Stimulated activated CD8-positive, alpha-beta memory T cell treated with anti-CD3 and anti-CD28 coated beads, Interleukin-15, amount 100 ng/mL, for 4 hours (primary cell): ENCODE results near the gene MEGF6.
A peak's percentile ranks its signal among the peaks of the same experiment; 100 is the strongest.

ENCODE experiments used
- DNase-seq, 2 donors: peaks; one replicate each; pipeline ENCODE4 v3.0.0-alpha.2; 2020; ENCODE audit warnings: low read depth in 2 of 2

The MEGF6 gene, protein sequence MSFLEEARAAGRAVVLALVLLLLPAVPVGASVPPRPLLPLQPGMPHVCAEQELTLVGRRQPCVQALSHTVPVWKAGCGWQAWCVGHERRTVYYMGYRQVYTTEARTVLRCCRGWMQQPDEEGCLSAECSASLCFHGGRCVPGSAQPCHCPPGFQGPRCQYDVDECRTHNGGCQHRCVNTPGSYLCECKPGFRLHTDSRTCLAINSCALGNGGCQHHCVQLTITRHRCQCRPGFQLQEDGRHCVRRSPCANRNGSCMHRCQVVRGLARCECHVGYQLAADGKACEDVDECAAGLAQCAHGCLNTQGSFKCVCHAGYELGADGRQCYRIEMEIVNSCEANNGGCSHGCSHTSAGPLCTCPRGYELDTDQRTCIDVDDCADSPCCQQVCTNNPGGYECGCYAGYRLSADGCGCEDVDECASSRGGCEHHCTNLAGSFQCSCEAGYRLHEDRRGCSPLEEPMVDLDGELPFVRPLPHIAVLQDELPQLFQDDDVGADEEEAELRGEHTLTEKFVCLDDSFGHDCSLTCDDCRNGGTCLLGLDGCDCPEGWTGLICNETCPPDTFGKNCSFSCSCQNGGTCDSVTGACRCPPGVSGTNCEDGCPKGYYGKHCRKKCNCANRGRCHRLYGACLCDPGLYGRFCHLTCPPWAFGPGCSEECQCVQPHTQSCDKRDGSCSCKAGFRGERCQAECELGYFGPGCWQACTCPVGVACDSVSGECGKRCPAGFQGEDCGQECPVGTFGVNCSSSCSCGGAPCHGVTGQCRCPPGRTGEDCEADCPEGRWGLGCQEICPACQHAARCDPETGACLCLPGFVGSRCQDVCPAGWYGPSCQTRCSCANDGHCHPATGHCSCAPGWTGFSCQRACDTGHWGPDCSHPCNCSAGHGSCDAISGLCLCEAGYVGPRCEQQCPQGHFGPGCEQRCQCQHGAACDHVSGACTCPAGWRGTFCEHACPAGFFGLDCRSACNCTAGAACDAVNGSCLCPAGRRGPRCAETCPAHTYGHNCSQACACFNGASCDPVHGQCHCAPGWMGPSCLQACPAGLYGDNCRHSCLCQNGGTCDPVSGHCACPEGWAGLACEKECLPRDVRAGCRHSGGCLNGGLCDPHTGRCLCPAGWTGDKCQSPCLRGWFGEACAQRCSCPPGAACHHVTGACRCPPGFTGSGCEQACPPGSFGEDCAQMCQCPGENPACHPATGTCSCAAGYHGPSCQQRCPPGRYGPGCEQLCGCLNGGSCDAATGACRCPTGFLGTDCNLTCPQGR (N-terminal part only)

GRCh38 chr1:3611170-3612019 is at the start of gene MEGF6:
Gene MEGF6 (minus strand): TSS chr1:3611508. CDS start chr1:3611268, 240 bp downstream.
- peak; percentile 32 to 47 for DNase-seq

DNA sequence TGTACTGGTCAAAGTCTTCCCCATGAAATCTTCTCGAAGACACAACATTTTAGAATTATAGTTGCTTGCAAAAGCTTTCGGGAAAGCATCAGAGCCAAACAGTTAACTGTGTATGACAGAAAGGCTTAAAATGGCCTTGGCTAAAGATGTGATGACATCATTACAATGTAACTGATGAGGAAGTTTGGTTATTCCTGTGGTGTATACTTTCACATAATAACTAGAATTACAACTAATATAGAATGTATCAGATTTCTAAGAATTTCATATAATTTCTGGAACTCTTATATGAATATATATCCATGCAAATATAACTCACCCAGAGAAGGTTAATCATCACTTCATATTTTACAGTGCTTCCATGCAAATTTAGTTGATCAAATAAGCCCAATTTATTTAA is 49.4 kb upstream of the MEGF6 start:
- no peak for DNase-seq

GRCh38 chr1:3659093-3659492 is 47.8 kb upstream of the MEGF6 start:
- DNase-seq = no peak

GRCh38 chr1:3658231-3658615 is 46.9 kb upstream of the MEGF6 start:
- DNase-seq = no peak

- no peak for DNase-seq
These were observed 46.4 kb upstream of the MEGF6 start for GRCh38 chr1:3657578-3658230.

DNA sequence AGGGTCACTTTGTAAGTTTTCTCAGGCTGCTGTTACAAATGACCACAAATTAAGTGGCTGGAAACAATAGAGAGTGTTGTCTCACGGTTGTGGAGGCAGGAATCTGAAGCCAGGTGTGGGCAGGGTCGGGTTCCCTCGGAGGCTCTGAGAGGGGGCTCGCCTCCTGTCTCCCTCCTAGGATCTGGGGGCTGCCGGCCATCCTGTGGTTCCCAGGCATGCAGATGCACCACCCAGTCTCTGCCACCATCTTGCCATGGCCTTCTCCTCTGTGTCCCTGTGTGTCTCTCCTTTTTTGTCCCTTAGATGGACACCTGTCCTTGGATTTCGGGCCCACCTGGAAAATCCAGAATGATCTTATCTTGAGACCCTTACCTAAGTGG is 45.8 kb upstream of the MEGF6 start:
- no peak for DNase-seq

DNA sequence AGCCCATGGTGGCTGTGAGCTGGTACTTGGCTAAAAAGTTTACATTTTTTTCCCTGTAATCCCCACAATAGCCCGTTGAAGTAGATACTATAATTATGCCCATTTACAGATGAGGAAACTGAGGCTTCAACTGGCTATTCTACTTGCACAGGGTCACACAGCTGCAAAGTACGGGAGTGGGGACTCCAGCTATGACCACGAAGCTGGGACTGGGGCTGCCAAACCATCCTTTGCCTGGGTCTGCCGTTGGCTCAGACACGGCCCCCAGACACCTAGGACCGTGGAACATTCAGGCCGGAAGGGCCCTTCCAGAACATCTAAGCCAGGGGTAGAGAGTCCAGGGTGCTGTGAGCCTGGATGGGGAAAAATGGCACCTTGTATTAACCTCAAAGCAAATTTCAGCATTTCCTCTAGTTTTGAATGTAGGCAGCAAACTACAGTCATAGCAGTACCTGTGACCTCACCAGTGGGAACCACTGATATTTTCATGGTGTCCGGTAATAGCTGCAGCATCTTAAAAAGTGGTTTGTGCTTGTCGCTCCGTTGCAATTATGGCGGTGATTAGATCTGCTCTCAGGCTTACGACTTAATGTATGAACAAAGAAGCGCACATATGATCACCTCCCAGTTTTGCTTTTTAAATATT is 45.3 kb upstream of the MEGF6 start:
- DNase-seq = no peak

DNA sequence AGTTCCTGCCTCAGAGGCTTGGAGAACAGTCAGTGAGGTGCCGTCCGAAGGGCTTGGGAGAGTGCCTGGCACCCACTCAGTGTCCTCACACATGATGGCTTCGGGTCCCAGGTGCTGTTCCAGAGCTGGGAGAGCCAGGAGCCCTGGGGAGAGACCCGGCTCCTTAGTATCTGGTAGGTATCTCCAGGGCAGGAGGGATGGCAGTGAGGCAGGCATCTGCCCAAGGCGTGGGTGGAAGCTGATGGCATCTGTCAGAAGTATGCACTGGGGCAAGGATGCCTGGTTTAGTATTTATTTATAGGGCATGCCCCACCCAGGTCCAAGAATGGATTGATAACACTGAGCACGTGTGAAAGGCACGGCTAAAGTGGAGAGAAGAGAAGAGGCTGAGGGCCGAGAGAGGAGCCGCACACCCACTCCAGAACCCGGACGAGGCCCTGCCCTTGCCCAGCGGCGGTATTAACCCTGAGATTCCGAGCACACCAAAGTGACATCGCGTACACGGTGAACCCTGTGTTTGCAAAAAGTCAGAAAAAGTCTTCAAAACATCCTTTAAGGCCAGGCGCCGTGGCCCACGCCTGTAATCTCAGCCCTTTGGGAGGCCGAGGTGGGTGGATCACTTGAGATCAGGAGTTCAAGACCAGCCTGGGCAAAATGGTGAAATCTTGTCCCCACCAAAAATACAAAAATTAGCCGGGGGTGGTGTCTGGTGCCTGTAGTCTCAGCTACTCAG is 43.4 kb upstream of the MEGF6 start:
- DNase-seq = no peak

DNA sequence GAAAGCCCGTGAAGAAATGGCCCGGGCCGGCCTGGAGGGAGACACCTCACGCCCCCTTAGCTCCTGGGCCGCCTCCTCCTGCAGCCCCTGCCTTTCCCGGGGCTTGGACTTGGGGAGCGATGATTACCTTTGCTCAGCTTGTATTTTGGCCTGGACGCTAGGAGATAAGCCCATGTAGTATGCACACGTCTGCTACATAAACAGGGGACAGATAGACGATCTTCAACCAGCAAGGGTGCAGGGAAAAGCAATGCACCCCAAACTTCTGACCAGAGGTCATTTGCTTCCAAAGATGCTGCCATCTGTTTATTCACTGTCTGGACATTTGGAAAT is 41.9 kb upstream of the MEGF6 start:
- no peak for DNase-seq

DNA sequence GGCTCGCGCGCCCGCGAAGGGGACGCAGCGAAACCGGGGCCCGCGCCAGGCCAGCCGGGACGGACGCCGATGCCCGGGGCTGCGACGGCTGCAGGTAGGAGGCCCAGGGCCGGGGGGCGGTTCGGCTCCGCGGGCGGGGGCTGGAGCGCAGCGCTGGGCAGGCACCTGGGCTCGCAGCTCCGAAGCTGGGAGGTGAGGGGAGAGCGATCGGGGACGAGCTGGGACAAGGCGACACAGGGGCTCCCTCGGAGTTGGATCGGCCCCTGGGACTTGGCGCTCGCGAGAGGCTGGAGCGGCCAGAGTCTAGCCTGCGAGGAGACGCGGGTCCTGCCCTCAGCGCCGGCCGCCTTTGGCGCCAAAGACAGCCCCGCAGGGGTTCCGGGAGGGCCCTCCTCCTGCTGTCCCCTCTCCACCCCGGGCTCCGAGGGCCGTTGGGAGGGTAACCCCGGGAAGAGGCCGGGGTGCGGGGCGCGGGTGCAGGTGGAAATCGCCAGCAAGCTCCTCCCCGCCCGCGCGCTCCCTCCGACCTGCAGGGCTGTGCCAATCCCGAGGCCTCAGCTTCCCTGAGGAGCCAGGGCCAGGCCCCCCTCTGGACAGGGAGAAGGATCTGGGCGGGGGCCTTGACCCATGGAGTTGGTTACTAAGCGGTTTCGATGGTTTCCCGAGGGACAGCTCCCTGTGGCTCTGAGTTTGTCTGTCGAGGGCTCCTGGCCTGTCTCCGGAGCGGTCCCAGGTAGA is 41.4 kb upstream of the MEGF6 start:
- no peak for DNase-seq

DNA sequence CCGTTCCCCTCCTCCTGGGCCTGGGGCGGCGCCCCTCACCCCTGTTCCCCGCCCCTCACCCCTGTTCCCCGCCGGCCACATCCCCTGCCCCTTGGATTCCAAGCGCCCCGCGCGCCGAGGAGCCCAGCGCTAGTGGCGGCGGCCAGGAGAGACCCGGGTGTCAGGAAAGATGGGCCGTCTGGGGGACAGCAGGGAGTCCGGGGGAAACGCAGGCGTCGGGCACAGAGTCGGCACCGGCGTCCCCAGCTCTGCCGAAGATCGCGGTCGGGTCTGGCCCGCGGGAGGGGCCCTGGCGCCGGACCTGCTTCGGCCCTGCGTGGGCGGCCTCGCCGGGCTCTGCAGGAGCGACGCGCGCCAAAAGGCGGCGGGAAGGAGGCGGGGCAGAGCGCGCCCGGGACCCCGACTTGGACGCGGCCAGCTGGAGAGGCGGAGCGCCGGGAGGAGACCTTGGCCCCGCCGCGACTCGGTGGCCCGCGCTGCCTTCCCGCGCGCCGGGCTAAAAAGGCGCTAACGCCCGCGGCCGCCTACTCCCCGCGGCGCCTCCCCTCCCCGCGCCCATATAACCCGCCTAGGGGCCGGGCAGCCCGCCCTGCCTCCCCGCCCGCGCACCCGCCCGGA is 40.7 kb upstream of the MEGF6 start, which contains the start of gene TP73:
TSS of gene TP73 (plus strand) at position 587 of the 618 bp plus-strand sequence. CDS start 29,850 bp downstream, outside the sequence.
- no peak for DNase-seq

GRCh38 chr1:3651026-3651929 is 40.0 kb upstream of the MEGF6 start:
- no peak for DNase-seq

GRCh38 chr1:3650248-3651025 is 39.1 kb upstream of the MEGF6 start:
- no peak for DNase-seq

- peak; percentile 78 to 83 for DNase-seq
These were observed 38.3 kb upstream of the MEGF6 start, which contains the start of gene WRAP73 for GRCh38 chr1:3649342-3650247. Gene WRAP73 (minus strand): TSS chr1:3650103. CDS start chr1:3649999, 104 bp downstream.

- DNase-seq = no peak
These were observed 35.3 kb upstream of the MEGF6 start for GRCh38 chr1:3646596-3646995.
